Activated CD8-positive, alpha-beta memory T cell treated with anti-CD3 and anti-CD28 coated beads, Interleukin-2, amount 50 U/mL, for 1 hour (primary cell): Measurements from ENCODE around the gene PRG2.
"Not testable (repeated sequence)": the region's sequence is repeated elsewhere in the genome, so short reads cannot be mapped to it uniquely, and the experiment has no call there.

Experiments used
- DNase-seq: peaks from one replicate; pipeline ENCODE4 v3.0.0-alpha.2; 2020; ENCODE audit errors: extremely low read depth

Gene PRG2

DNA sequence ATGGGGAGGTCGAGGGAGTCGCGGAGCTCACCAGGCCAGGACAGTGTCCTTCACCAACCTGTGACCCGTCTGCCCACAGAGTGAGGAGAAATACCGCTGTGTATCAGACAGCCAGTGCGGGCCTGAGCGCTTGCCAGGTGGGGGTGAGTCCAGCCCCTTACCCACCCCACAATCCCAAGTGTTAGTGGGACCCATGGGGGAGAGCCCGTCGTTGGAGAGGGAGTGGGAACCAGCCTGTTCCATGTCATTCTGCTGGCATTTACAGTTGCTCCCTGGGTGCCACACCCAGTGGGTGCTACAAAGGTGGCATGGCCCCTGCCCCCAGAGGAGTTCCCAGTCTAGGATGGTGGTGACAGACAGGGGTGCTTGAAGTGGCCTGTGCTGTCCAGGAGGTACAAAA lies 43.1 kb downstream of the PRG2 start:
- no peak for DNase-seq

DNA sequence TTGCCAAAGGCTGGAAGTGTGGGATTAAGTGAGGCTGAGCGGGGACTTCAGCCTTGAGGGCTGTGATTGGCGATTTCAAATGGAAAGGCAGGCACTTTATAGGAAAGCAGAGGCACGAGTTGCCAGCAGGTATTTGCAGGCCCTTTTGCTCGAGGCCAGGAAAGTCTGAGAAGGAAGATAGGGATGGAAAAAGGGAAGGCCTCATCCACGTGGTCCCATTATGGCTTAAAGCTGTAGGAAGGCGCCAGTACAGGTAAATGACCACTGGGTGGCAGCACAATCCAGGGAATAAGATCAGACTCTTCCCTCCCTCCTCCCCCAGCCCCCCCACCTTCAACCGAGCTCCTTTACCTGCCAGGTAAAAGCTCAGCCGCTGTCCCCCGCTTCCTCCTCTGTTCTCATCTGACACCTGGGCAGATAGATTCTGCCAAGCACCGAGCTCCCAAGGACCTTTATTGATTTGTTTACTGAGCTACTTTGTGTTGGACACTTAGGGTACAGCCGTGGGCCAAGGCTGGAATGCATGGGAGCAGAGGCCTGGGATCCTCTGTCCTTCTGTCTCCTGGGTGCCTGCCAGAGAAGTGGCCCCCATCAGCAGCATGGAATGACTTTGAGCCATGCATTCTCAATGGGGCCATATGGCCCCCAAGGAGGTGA lies 44.8 kb downstream of the PRG2 start:
- DNase-seq = no peak

DNA sequence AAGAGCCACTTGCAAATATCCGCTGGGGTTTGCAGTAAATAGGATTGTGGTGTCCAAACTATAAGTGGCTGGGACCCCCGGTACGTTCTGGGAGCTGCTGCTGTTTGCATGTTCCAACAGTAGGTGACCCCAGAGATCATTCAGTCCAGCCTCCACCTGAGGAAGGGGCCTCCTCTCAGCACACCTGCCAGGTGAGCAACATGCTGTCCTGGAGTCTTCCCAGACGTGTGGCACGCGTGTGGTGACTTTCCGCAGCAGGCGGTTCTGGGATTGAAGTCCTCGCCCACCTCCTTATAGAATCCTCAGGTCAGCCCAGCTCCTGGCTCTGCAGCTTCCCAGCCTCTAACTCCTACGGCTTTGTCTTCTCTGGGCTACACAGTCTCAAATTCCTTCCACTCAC lies 45.6 kb downstream of the PRG2 start:
- DNase-seq = no peak

DNA sequence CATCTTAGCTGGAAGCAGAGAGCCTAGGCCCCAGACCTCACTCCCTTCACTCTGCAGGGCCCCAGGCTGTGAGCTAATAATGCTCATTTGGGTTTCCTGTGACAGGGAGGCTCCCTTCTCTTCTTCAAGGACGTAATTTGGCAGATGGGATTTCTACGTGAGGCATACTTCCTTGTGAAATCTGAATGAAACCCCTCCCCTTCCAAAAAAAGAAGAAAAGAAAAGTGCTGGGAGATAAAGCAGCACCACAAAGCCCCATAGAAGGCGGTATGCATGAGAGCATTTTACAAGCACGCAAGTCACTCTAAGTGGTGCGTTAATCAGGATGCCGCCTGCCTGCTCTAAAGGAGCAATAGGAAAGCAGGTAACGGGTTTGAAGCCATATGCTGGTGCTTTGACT lies 46.6 kb downstream of the PRG2 start:
- DNase-seq = no peak

DNA sequence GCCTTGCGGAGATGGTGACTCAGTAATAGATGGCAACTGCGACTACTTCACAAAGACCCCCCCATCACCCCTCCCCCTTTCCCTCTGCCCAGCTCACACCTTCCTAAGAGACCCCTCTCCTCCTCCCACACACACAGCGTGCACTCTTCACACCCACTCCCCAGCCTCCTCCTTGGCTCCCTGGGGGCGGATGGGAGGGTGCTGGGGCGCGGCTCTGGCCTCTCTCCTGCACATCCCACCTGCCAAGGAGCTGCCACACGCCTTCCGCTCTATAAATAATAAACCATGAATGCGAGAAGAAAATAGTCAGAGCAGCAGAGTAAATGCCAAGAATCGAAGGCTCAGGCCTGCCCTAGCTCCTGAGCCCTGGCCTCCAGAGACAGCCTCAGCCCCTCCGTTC lies 47.7 kb downstream of the PRG2 start:
- no peak for DNase-seq

DNA sequence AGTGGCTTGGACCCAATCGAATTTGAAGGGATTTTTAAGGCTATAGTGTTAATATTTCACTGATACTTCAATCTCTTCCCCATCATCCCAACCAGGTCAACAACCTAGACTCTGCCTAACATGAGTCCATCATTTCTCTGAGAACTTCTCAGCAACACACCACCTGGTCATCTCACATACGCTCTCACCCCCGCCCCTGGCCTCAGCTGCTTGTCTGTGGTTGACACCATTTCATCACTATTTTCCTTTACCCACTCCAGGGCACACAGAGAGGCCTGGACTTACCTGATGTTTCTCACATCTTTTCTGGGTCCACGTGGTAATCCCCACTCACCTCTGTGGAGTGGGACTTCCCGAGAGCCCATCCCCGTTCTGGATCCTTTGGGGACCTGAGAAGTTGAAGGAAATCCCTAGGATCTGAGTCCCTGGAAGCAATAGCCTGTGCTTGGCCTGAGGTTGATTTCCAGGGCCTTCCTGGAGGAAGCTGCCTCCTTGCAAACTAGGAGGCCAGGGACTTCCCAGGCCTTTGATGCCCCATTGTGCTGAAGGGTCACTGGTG lies 49.1 kb downstream of the PRG2 start:
- no peak for DNase-seq

DNA sequence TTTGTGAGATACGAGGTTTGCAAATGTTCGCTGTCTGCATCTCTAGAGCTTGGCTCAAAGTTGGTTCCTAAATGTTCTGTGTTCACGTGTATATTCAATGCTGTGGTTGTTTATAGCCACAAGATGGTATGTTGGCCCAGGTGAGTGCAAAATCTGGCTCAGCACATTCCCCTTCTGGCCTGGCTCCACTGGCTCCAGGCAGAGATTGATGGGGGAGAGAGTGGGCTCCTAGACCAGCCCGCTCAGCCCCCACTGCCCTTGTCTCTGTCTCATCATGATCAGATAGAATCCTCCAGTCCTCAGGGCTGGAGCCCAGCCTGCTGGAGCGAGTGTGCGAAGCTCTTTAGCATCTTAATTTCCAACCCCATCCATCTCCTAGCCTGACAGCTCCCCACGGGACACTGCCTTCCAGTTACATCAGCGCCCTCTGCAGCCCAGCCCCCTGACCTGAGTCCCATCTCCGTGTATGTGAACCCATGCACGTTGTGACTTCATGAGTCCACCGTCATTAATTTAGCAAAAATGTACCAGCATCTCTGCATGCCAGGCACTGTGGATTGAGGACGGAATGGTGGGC lies 50.3 kb downstream of the PRG2 start:
- no peak for DNase-seq

DNA sequence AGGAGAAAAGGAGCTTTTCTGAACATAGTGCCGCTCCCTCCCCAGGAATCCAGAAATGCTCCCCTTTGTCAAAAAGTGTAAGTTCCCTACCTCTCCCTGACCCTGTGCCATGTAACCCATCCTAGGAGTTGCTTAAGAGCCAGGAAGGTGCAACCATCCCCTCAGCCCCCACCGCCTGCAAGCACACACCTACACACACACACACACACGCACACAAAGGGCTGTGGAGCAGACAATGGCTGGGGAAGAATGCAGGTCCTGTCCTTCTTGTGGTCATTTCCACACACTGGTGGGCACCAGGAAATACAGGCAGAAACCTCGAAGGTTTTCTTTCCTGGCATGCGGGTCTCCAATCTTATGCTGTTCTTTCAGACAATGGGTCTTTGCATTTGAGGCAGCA lies 51.1 kb downstream of the PRG2 start:
- DNase-seq = no peak

DNA sequence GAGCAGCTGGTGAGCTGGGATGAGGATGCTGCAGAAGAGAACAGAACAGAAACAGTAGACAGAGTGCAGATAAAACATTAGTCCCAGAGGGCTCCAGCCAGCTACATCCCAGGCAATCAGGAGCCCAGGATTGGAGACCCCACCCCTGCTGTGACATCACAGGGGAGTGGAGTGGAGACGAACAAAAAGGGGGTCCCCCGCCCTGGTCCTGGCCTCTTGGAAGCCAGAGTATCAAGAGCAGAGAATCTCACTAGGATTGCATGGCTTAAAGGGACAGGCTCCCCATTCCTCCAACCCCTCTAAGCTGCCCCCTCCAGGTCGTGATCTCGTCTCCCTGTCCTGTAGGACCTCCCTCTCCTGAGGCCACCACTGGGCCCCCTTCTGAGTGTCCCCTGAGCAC lies 52.3 kb downstream of the PRG2 start, which contains the start of gene P2RX3:
P2RX3 (plus strand) TSS at position 211 of the 400 bp plus-strand sequence. CDS start 199 bp downstream, outside the sequence.
- no peak for DNase-seq

DNA sequence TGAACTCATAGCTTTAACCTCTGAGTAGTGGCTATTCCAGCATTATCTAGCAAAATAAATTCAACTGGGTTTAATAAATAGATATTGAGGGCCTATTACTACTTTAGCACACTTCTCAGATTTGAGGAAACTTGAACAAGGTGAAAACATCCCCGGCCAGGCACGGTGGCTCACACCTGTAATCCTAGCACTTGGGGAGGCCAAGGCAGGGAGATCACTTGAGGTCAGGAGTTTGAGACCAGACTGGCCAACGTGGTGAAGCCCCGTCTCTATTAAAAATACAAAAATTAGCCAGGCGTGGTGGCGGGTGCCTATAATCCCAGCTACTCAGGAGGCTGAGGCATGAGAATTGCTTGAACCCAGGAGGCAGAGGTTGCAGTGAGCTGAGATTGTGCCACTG lies 53.6 kb downstream of the PRG2 start:
- DNase-seq = not testable (repeated sequence)
